ENCODE measurements around the gene SEC11C.

Gene SEC11C

GRCh38 chr18:59143441-59143840 lies 3.8 kb downstream of the SEC11C start:
- in situ Hi-C loops (cut with MboI; ENCODE audit: low sequenced_read_pairs): no loop called here

GRCh38 chr18:59144483-59144882 lies 4.8 kb downstream of the SEC11C start:
- in situ Hi-C loops (cut with MboI; ENCODE audit: low sequenced_read_pairs): no loop called here

- in situ Hi-C loops (cut with MboI; ENCODE audit: low sequenced_read_pairs): no loop called here
Observed at GRCh38 chr18:59145055-59145454, 5.4 kb downstream of the SEC11C start.

GRCh38 chr18:59148192-59148591 lies 8.5 kb downstream of the SEC11C start:
- in situ Hi-C loops (cut with MboI; ENCODE audit: low sequenced_read_pairs): no loop called here

- in situ Hi-C loops (cut with MboI; ENCODE audit: low sequenced_read_pairs): no loop called here
Observed at GRCh38 chr18:59149007-59149406, 9.3 kb downstream of the SEC11C start.

- in situ Hi-C loops (cut with MboI; ENCODE audit: low sequenced_read_pairs): no loop called here
Observed at GRCh38 chr18:59149416-59149815, 9.7 kb downstream of the SEC11C start.

- in situ Hi-C loops (cut with MboI; ENCODE audit: low sequenced_read_pairs): no loop called here
Observed at GRCh38 chr18:59150236-59150635, 10.6 kb downstream of the SEC11C start.

- in situ Hi-C loops (cut with MboI; ENCODE audit: low sequenced_read_pairs): no loop called here
Observed at GRCh38 chr18:59155153-59155552, 15.5 kb downstream of the SEC11C start.

GRCh38 chr18:59156316-59156715 lies 16.6 kb downstream of the SEC11C start:
- in situ Hi-C loops (cut with MboI; ENCODE audit: low sequenced_read_pairs): no loop called here

- in situ Hi-C loops (cut with MboI; ENCODE audit: low sequenced_read_pairs): no loop called here
Observed at GRCh38 chr18:59159265-59159664, 19.6 kb downstream of the SEC11C start.

GRCh38 chr18:59159986-59160385 lies 20.3 kb downstream of the SEC11C start:
- in situ Hi-C loops (cut with MboI; ENCODE audit: low sequenced_read_pairs): no loop called here

- in situ Hi-C loops (cut with MboI; ENCODE audit: low sequenced_read_pairs): no loop called here
Observed at GRCh38 chr18:59172664-59173249, 33.1 kb downstream of the SEC11C start.

- in situ Hi-C loops (cut with MboI; ENCODE audit: low sequenced_read_pairs): no loop called here
Observed at GRCh38 chr18:59177485-59177884, 37.8 kb downstream of the SEC11C start.

- in situ Hi-C loops (cut with MboI; ENCODE audit: low sequenced_read_pairs): no loop called here
Observed at GRCh38 chr18:59180150-59180845, 40.6 kb downstream of the SEC11C start.

GRCh38 chr18:59182673-59183072 lies 43.0 kb downstream of the SEC11C start:
- in situ Hi-C loops (cut with MboI; ENCODE audit: low sequenced_read_pairs): no loop called here

GRCh38 chr18:59189008-59189407 lies 49.3 kb downstream of the SEC11C start:
- in situ Hi-C loops (cut with MboI; ENCODE audit: low sequenced_read_pairs): no loop called here

GRCh38 chr18:59189746-59190145 lies 50.1 kb downstream of the SEC11C start:
- in situ Hi-C loops (cut with MboI; ENCODE audit: low sequenced_read_pairs): no loop called here

- in situ Hi-C loops (cut with MboI; ENCODE audit: low sequenced_read_pairs): no loop called here
Observed at GRCh38 chr18:59196161-59196725, 56.6 kb downstream of the SEC11C start.

- in situ Hi-C loops (cut with MboI; ENCODE audit: low sequenced_read_pairs): no loop called here
Observed at GRCh38 chr18:59197636-59198035, 58.0 kb downstream of the SEC11C start.

- in situ Hi-C loops (cut with MboI; ENCODE audit: low sequenced_read_pairs): no loop called here
Observed at GRCh38 chr18:59198215-59198614, 58.5 kb downstream of the SEC11C start.

GRCh38 chr18:59200787-59201186 lies 61.1 kb downstream of the SEC11C start:
- in situ Hi-C loops (cut with MboI; ENCODE audit: low sequenced_read_pairs): no loop called here

GRCh38 chr18:59202258-59202820 lies 62.7 kb downstream of the SEC11C start:
- in situ Hi-C loops (cut with MboI; ENCODE audit: low sequenced_read_pairs): no loop called here
